DND-41 (cell line): ENCODE data around the gene SLC12A7.

Experiments
- ATAC-seq: fragments of 200-7000 bp; cut with Tn5 transposase; 3 replicates; pipeline ENCODE4 v1.9.1; 2021; ENCODE audit warnings: low read depth; ENCODE audit not compliant: insufficient read depth
- DNase-seq: peaks from one replicate; pipeline ENCODE4 v3.0.0-alpha.2; 2020
- H2AFZ ChIP-seq: 2 replicates; pipeline ENCODE4 v1.6.0; 2012; ENCODE audit warnings: low read depth, low read length
- H3K27ac ChIP-seq: 2 replicates; pipeline ENCODE4 v1.5.1; 2012; ENCODE audit warnings: low read length, inconsistent platforms
- H3K27me3 ChIP-seq: fragments of 200-600 bp; sonication (generic); 2 replicates; pipeline ENCODE4 v1.6.0; 2012; ENCODE audit warnings: low read length, mild to moderate bottlenecking, inconsistent platforms; ENCODE audit not compliant: insufficient read depth, poor library complexity
- H3K36me3 ChIP-seq: 2 replicates; pipeline ENCODE4 v1.5.1; 2012; ENCODE audit warnings: low read length, inconsistent platforms; ENCODE audit not compliant: insufficient read depth
- H3K4me1 ChIP-seq: 2 replicates; pipeline ENCODE4 v1.5.1; 2012; ENCODE audit warnings: mild to moderate bottlenecking, low read length; ENCODE audit not compliant: insufficient read depth
- H3K4me2 ChIP-seq: 2 replicates; pipeline ENCODE4 v1.6.0; 2012; ENCODE audit warnings: mild to moderate bottlenecking, moderate library complexity, low read length, inconsistent platforms; ENCODE audit not compliant: insufficient read depth
- H3K4me3 ChIP-seq, 2 experiments: fragments of 200-600 bp in 1 of 2; shearing (Covaris generic) in 1 of 2; 2 replicates each; pipeline ENCODE4 v1.5.1; 2012 to 2016; ENCODE audit warnings: inconsistent platforms in 2 of 2, low read length in 2 of 2, mild to moderate bottlenecking in 2 of 2, low read depth in 1 of 2, moderate library complexity in 1 of 2
- H3K79me2 ChIP-seq: 2 replicates; pipeline ENCODE4 v1.6.0; 2012; ENCODE audit warnings: low read length, inconsistent platforms; ENCODE audit not compliant: insufficient read depth
- H3K9ac ChIP-seq: 2 replicates; pipeline ENCODE4 v1.6.0; 2012; ENCODE audit warnings: low read depth, mild to moderate bottlenecking, inconsistent platforms, low read length, moderate library complexity
- H3K9me3 ChIP-seq: 2 replicates; pipeline ENCODE4 v1.5.1; 2012; ENCODE audit warnings: low read length, moderate library complexity, mild to moderate bottlenecking, inconsistent platforms; ENCODE audit not compliant: insufficient read depth, severe bottlenecking
- H4K20me1 ChIP-seq: 2 replicates; pipeline ENCODE4 v1.6.0; 2012; ENCODE audit warnings: low read length; ENCODE audit not compliant: insufficient read depth
- CTCF ChIP-seq: IDR thresholded peaks from 2 replicates; pipeline ENCODE4 v1.5.1; 2012; ENCODE audit warnings: borderline replicate concordance, low read length, moderate library complexity, mild to moderate bottlenecking; ENCODE audit not compliant: poor library complexity, severe bottlenecking; ENCODE audit errors: extremely low read depth
- EZH2 ChIP-seq: IDR thresholded peaks from 3 replicates; pipeline ENCODE4 v1.6.1; 2012; ENCODE audit warnings: borderline replicate concordance, low read depth, mild to moderate bottlenecking, moderate library complexity, low read length, inconsistent platforms; ENCODE audit not compliant: severe bottlenecking

Gene SLC12A7

DNA sequence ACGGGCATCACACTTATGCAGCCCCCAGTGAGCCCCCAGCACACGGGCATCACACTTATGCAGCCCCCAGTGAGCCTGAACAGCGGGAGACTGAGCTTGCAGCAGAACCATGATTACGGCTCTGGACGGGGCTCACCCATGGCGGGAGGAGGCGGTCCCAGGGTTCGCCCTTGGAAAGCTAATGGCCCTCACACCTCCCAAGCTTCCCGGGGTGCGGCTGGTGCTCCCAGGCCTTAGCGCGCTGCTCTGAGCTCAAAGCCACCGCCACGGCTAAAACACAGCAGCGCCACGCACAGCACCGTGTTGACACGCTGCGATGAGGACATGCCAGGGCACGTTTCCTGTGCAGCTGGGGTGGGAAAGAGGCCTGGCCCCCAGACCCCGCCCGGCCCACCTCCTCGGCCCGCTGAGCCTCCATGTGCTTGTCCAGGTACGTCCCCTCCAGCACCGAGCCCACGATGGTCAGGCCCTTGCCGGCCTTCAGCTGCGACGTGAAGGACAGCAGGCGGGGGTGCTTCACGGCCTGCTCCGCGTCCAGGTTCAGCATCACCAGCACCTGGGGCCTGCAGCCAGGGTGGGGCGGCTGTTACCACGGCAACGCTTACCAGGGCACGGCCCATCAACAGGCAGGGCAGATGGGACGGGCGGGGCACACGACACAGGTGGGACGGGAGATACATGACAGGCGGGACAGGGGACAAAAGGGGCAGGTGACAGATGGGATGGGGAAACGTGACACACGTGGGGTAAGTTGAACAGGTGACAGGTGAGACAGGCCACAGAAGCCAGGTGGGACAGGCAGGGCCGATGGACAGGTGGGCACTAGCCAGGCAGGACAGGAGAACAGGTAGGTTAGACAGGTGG, 38.4 kb downstream of the SLC12A7 start:
- no peak overlapping the region for H2AFZ ChIP-seq
- H3K9me3 ChIP-seq, result no peaks in the 10 kb centered on the region
- H3K4me3 ChIP-seq, result no peak overlapping the region
- H3K27ac ChIP-seq, result no peak overlapping the region
- no peaks in the 10 kb centered on the region for H3K79me2 ChIP-seq
- H3K4me2 ChIP-seq, result no peak overlapping the region
- H3K36me3 ChIP-seq, result no peaks in the 10 kb centered on the region
- no peaks in the 10 kb centered on the region for H3K27me3 ChIP-seq
- ATAC-seq, result no peak
- no peak overlapping the region for H3K9ac ChIP-seq
- no peak for DNase-seq
- no peaks in the 10 kb centered on the region for H3K4me1 ChIP-seq
- no peaks in the 10 kb centered on the region for H4K20me1 ChIP-seq
- TF ChIP-seq CTCF (no peak), EZH2 (no peak)

DNA sequence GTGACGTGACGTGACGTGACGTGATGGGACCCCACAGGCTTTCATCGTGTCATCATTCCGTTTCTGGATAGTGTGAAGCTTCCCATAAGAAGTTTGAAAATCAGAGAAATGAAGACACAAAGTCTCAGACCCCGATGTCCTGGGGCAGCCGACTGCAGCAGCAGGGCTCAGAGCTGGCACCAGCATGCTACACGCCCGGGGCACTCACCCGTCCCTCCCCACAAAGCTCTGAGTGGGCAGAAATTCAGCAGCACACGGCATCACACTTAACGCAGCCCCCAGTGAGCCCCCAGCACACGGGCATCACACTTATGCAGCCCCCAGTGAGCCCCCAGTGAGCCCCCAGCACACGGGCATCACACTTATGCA, 42.2 kb downstream of the SLC12A7 start:
- H3K4me1 ChIP-seq, result no peaks in the 10 kb centered on the region
- H2AFZ ChIP-seq, result no peak overlapping the region
- no peaks in the 10 kb centered on the region for H3K9me3 ChIP-seq
- no peak overlapping the region for H3K27ac ChIP-seq
- ATAC-seq (no peak), DNase-seq (no peak)
- no peak overlapping the region for H3K4me3 ChIP-seq
- no peak overlapping the region for H3K4me2 ChIP-seq
- no peaks in the 10 kb centered on the region for H3K79me2 ChIP-seq
- no peaks in the 10 kb centered on the region for H4K20me1 ChIP-seq
- no peak for TF ChIP-seq EZH2
- no peak for TF ChIP-seq CTCF
- H3K36me3 ChIP-seq, result no peaks in the 10 kb centered on the region
- no peak overlapping the region for H3K9ac ChIP-seq
- H3K27me3 ChIP-seq, result no peaks in the 10 kb centered on the region

- Histone ChIP-seq H3K9ac (no peak overlapping the region), H3K27me3 (no peaks in the 10 kb centered on the region), H3K27ac (no peak overlapping the region), H4K20me1 (no peaks in the 10 kb centered on the region), H3K36me3 (no peaks in the 10 kb centered on the region), H3K9me3 (no peaks in the 10 kb centered on the region), H2AFZ (no peak overlapping the region), H3K4me3 (no peak overlapping the region), H3K4me2 (no peak overlapping the region), H3K4me1 (no peaks in the 10 kb centered on the region), H3K79me2 (no peaks in the 10 kb centered on the region)
- DNase-seq (no peak), ATAC-seq (no peak)
- TF ChIP-seq EZH2 (no peak), CTCF (no peak)
Observed at GRCh38 chr5:1068895-1069719, 42.8 kb downstream of the SLC12A7 start.
